AG04449 (cell line): ENCODE measurements around the gene CAMTA1.
A peak's percentile ranks its signal among the peaks of the same experiment; 100 is the strongest.

Experiments used
- CTCF ChIA-PET: fragments of 350-600 bp; formaldehyde crosslinking; extraction: SDS; loops from one replicate; lab custom pipeline; 2021; ENCODE audit warnings: antibody characterized with exemption; lab: Yijun Ruan, JAX
- POLR2A ChIA-PET: fragments of 400-600, 350-600 bp; formaldehyde crosslinking; extraction: SDS; loops from one replicate; lab custom pipeline; 2020; ENCODE audit warnings: antibody characterized with exemption, inconsistent platforms; lab: Yijun Ruan, JAX
- DNase-seq: peaks from one replicate; pipeline ENCODE4 v3.0.0-alpha.2; 2010; ENCODE audit warnings: low read depth, low spot score
- H3K4me3 ChIP-seq: 2 replicates; pipeline ENCODE4 v1.5.1; 2011; ENCODE audit warnings: low read depth, mild to moderate bottlenecking, control low read depth, low read length
- TF ChIP-seq, protein P1 (sequence below): IDR thresholded peaks from one replicate; pipeline ENCODE4 v1.5.1; 2011; ENCODE audit warnings: mild to moderate bottlenecking, moderate library complexity, low read length, control low read depth, inconsistent platforms; ENCODE audit not compliant: insufficient read depth; ENCODE audit errors: missing control alignments

CAMTA1 gene

GRCh38 chr1:6784560-6785317 is 515 bp upstream of the CAMTA1 start:
- H3K4me3 ChIP-seq, result peak overlapping the region; percentile 73
- ChIA-PET CTCF (interaction anchor here (1.2 to 3.8 kb wide), 6 partner anchors 10 to 285 kb away, joined by 4 to 20 read pairs (median 8); no protein-coding TSS in a partner anchor), POLR2A (interaction anchor here (0.6 to 1.8 kb wide), 6 partner anchors 14 to 514 kb away, joined by 3 to 13 read pairs (median 3); no protein-coding TSS in a partner anchor)
- DNase-seq, result peak; percentile 100
- TF ChIP-seq, protein P1, sequence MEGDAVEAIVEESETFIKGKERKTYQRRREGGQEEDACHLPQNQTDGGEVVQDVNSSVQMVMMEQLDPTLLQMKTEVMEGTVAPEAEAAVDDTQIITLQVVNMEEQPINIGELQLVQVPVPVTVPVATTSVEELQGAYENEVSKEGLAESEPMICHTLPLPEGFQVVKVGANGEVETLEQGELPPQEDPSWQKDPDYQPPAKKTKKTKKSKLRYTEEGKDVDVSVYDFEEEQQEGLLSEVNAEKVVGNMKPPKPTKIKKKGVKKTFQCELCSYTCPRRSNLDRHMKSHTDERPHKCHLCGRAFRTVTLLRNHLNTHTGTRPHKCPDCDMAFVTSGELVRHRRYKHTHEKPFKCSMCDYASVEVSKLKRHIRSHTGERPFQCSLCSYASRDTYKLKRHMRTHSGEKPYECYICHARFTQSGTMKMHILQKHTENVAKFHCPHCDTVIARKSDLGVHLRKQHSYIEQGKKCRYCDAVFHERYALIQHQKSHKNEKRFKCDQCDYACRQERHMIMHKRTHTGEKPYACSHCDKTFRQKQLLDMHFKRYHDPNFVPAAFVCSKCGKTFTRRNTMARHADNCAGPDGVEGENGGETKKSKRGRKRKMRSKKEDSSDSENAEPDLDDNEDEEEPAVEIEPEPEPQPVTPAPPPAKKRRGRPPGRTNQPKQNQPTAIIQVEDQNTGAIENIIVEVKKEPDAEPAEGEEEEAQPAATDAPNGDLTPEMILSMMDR, result no peak

GRCh38 chr1:6785728-6786505 is 663 bp downstream of the CAMTA1 start:
- POLR2A ChIA-PET, result interaction anchor here (0.8 to 1.8 kb wide), 2 partner anchors 16 to 21 kb away, joined by 3 to 13 read pairs; no protein-coding TSS in a partner anchor
- TF ChIP-seq, protein P1, result peak; percentile 41
- peak overlapping the region; percentile 75 for H3K4me3 ChIP-seq
- CTCF ChIA-PET, result interaction anchor here (1.2 to 3.8 kb wide), 4 partner anchors 9 to 104 kb away, joined by 4 to 20 read pairs (median 4); no protein-coding TSS in a partner anchor
- DNase-seq, result no peak

- TF ChIP-seq, protein P1, result no peak
- no peak for DNase-seq
- CTCF ChIA-PET, result interaction anchor here (1.5 to 2.4 kb wide), 4 partner anchors 69 to 281 kb away, joined by 7 to 12 read pairs (median 8); no protein-coding TSS in a partner anchor
- POLR2A ChIA-PET, result interaction anchor here (0.6 kb wide), 1 partner anchor 48 kb away, joined by 3 read pairs; no protein-coding TSS in a partner anchor
- no peak overlapping the region for H3K4me3 ChIP-seq
Observed at GRCh38 chr1:6788946-6789345, 3.7 kb downstream of the CAMTA1 start.

DNA sequence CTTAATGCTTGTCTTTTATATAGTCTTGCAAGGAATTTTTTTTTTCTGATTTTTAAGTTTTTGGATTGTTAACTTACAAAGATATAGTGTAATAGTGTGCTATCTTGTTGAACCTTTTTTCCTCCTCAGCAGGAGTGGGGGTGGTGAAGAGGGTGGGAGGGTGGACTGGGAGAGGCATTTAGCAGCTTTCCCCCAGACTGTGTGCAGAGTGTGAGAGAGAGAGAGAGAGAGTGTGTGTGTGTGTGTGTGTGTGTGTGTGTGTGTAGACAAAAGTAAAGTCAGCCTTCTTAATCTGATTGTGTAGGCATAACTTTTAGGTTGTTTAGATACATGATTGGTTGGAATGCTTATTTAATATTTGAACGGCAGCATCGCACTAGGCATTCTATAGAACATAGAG is 4.9 kb downstream of the CAMTA1 start:
- TF ChIP-seq, protein P1, result no peak
- CTCF ChIA-PET, result interaction anchor here (1.3 to 2.4 kb wide), 5 partner anchors 70 to 280 kb away, joined by 3 to 8 read pairs (median 6); no protein-coding TSS in a partner anchor
- H3K4me3 ChIP-seq, result no peak overlapping the region
- no peak for DNase-seq
- POLR2A ChIA-PET, result interaction anchor here (0.7 kb wide), 1 partner anchor 11 kb away, joined by 7 read pairs; no protein-coding TSS in a partner anchor

- DNase-seq, result peak; percentile 26
- CTCF ChIA-PET, result interaction anchor here (1.1 to 6.1 kb wide), 8 partner anchors 8 to 853 kb away, joined by 3 to 92 read pairs (median 7); partner anchors contain the start of gene CAMTA1
- H3K4me3 ChIP-seq, result no peak overlapping the region
- POLR2A ChIA-PET, result no interaction called here
- TF ChIP-seq, protein P1, result peak; percentile 13
Observed at GRCh38 chr1:6794164-6794563, 8.9 kb downstream of the CAMTA1 start.
